Activated CD4-positive, CD25-positive, alpha-beta regulatory T cell treated with anti-CD3 and anti-CD28 coated beads, Interleukin-2, amount 50 U/mL, for 72 hours (primary cell): ENCODE measurements around the gene ARIH2.

Experiments used
- DNase-seq: peaks from one replicate; pipeline ENCODE4 v3.0.0; 2021

ARIH2 gene

DNA sequence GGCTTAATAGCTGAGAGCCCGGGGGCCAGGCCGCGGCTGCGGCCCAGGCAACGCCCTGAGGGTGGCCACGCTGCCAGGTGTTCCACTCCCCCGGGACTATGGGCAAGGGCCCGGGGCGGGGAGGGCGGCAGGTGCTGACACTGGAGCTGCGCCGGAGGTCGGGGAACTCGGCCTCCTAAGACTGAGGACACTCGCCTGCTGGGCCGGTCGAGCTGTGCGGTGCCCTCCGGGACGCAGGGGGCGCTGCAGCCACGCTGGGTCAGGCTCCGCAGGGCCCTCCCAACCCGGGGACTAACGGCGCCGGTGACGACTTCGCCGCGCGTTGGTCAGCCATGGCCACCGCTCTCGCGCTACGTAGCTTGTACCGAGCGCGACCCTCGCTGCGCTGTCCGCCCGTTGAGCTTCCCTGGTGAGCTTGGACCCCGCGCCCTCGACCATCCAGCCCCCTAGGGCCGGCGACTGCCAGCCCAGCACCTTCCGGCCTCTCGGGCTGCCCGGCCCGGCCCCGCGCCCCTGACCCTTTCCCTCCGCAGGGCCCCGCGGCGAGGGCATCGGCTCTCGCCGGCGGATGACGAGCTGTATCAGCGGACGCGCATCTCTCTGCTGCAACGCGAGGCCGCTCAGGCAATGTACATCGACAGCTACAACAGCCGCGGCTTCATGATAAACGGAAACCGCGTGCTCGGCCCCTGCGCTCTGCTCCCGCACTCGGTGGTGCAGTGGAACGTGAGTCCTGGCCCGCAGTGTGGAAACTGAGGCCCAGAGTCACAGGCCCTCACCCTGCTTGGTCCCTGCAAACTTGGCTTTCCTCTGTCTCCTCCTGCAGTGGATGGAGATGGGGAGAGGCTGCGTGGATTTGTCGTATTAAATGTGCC, 103.4 kb downstream of the ARIH2 start, which contains the start of gene NDUFAF3:
Gene NDUFAF3 (plus strand): TSS at position 309 of the 875 bp plus-strand sequence. CDS start 24 bp downstream, at position 333.
- peak; percentile 95 for DNase-seq

GRCh38 chr3:49022688-49023171, 104.1 kb downstream of the ARIH2 start:
- DNase-seq, result no peak

DNA sequence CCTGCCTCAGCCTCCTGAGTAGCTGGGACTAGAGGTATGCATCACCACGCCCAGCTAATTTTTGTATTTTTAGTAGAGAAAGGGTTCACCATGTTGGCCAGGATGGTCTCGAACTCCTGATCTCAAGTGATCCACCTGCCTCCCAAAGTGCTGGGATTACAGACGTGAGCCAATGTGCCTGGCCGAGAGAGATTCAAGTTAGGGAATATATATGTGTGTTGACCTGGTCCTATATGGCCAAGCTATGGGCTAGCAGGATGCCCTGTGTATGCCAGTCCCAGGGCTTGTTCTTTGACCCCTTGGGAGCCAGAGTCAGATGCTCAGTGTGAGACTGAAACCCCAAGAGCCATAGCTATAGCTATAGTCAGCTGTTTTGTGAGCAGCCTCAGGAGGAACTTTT, 105.1 kb downstream of the ARIH2 start:
- no peak for DNase-seq

- no peak for DNase-seq
These were observed 105.8 kb downstream of the ARIH2 start for GRCh38 chr3:49024449-49024848.

DNA sequence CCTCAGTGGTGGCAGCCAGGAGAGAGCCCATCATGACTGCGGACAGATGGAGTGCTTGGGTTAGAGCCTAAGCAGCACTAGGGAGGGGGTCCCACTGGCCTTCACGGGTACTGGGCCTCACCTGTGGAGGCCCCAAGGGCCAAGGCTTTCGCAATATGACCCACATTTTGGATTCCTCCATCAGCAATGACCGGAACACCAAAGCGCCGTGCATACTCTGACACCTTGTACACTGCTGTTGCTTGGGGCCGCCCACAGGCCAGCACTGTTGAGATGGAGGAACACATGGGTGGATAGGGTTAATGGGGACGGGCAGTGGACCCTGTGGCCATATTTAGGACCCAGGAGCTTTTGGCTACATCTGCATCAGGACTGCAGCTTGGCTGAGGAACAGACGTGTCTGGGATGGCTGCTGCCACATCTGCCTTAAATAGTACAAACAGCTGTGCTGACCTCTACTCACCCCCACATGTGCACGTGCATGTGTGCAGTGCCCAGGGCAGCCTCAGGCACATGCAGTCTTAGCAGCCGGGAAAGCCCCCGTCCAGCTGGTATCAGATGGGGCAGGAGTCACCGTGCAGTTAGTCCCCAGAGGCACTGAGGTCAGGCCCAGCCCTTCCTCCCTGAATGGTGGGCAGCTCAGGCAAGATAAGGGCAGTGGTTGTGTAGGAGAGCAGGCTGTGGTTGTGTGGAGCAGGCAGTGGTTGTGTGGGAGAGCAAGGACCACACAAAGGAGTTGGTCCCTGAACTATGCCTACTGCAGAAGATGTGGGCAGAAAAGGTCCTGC, 106.6 kb downstream of the ARIH2 start:
- no peak for DNase-seq

DNA sequence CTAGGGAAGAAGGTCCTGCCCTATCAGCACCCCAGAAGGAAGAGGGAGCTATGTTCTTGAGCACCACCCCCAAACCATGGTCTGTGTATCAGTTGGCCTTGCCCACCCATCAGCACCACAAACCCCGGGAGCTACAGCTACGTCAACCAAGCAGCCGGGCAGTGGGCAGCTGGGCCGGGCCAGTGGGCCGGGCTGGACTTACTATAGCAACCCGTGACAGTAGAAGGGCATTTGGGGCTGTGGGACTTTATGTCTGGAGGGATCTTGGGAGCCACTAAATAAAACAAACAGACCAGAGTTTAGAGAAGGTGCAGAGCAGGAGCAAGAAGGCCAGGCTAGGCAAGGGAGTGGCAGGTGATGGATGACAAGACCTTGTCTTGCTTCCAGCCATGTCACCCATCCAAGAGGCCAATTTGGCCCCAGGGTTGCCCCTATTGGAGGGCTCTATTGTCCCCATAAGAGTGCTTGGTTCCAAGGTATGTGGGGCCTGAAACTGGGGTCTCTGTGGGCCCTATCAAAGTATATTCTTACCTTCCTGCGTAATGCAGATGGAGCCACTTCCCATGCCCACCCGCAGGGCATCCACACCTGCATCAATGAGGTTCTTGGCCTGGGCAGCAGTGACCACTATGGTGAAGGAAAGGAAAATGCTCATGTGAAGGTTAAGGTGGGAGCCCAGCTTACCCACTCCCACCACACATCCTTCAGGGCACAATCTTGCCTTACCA, 107.3 kb downstream of the ARIH2 start:
- DNase-seq, result no peak

GRCh38 chr3:49026536-49026935, 107.9 kb downstream of the ARIH2 start:
- DNase-seq, result no peak

DNA sequence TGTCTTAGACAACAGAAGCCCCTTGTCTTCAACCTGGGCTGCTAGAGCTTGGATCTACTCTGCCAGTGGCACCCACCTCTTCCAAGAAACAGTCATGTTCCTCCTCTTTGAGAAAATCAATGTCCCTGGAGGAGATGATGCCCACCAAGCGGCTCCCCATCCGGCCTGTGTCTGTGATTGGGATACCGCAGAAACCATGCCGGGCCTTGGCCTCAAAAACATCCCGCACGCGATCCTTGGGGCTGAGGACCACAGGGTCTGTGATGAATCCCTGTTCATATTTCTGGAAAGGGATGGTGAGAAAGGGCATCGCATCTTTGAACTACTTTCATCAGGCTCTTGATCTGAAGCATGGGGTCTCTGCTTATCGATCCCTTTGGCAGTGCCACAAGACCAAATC, 109.0 kb downstream of the ARIH2 start:
- no peak for DNase-seq

- DNase-seq, result no peak
These were observed 109.6 kb downstream of the ARIH2 start for GRCh38 chr3:49028298-49028672.

DNA sequence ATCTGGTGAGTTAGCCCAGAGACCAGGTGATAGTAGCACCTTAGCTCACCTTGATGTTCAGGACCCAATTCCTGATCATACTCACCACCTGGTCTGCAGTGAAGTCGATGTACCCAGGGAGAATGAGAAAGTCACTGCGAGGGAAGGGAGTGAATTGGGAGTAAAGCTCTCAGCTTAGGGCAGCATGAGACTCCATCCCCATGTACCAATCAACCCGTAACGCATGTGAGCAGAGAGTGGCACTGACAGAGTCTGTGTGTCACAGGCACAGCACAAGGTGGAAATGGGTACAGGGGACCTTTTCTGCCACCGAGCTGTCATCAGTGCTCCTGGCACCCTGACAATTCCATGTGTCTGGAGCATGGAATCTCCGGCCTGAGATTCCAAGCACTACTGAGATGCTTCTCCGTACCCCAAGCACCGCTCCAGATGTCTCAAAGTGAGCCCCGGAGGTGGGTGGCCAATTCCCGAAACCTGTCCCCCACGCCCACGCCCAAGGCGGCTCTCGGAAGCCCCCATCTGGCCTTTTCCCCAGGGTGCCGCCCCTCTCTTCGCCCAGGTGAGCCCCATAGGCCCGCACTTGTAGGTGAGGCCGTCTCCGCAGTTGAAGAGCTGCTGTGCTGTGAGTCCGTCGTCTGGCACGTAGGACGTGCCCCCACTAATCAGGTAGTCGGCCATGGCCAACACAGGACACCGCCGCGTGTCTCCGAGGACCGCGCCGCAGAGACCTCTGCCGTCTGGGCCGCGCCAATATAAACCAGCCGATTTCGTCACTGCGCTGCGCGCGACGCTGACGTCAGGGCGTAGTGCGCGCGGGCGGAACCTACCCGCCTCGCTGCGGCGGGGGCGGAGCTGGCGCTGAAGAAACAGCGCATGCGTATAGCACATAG, 110.3 kb downstream of the ARIH2 start, which contains the start of gene IMPDH2:
Gene IMPDH2 (minus strand): TSS at position 726 of the 890 bp plus-strand sequence. CDS start 48 bp downstream, at position 678.
- DNase-seq, result peak; percentile 94

GRCh38 chr3:49029563-49029884, 110.9 kb downstream of the ARIH2 start:
- no peak for DNase-seq

- no peak for DNase-seq
These were observed 111.7 kb downstream of the ARIH2 start for GRCh38 chr3:49030321-49030720.

- DNase-seq, result no peak
These were observed 114.1 kb downstream of the ARIH2 start for GRCh38 chr3:49032646-49033304.

DNA sequence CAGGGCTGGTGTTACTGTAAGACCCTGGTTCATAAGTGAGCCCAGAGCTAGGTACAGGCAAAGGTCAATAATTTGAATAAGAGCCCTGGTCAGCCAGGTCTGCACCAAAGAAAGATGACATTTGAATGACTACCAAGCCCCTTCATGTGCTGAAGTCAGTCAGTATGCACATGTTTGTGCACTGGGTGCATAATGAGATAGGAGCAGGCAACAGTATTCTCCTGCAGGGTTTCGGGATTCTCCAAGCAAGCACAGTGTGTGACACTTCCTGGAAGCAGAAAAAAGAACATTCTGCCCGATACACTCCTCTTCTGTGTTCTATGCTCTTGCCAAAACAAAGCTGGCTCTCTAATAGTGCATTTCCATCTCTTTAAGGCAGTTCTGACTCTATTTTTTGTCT, 116.0 kb downstream of the ARIH2 start:
- DNase-seq, result no peak

DNA sequence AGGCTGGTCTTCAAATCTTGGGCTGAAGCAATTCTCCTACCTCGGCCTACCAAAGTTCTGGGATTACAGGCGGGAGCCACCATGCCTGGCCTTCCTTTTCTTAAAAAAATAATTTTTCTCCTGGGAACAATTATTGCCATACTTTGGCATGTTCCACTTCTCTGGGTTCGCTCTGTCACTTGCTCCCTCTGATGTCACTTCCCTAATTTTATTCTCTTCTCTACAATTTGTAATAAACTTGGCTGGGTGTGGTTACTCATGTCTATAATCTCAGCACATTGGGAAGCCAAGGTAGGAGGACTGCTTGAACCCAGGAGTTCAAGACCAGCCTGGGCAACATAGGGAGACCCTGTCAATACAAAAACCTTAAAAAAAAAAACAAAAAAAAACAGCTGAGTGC, 116.6 kb downstream of the ARIH2 start:
- no peak for DNase-seq
